ENCODE measurements around the gene GLRX3. TPM values are rescaled to one million over a fixed set of nuclear protein-coding genes. Genes with fewer than 3 reads are reported as not detected.

GLRX3 gene
- total RNA-seq, 1 experiment from 2014 or later = 135 TPM

DNA sequence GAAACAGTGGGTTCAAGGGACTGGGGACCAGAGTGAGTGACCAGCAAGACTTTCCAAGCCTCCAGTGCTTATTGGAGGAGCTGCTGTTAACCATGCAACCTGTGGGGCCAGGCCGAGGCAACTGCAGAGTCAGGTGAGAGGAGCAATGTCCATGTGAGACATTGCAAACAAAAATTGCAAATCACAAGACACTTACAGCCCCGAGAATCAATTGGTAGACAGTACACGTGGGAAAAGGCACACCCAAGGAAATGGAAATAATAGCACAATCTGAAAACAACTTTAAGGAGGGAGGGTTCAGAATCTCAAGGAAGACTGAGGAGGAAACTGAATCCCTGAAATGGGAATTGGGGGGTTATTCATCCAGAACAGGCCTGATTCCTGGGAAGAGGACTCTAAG lies 72.6 kb downstream of the GLRX3 start:
- no peak for DNase-seq (ENCODE audit: low read depth)

- no peak for DNase-seq (ENCODE audit: low read depth)
Measured at GRCh38 chr10:130212746-130213145, 76.6 kb downstream of the GLRX3 start.

DNA sequence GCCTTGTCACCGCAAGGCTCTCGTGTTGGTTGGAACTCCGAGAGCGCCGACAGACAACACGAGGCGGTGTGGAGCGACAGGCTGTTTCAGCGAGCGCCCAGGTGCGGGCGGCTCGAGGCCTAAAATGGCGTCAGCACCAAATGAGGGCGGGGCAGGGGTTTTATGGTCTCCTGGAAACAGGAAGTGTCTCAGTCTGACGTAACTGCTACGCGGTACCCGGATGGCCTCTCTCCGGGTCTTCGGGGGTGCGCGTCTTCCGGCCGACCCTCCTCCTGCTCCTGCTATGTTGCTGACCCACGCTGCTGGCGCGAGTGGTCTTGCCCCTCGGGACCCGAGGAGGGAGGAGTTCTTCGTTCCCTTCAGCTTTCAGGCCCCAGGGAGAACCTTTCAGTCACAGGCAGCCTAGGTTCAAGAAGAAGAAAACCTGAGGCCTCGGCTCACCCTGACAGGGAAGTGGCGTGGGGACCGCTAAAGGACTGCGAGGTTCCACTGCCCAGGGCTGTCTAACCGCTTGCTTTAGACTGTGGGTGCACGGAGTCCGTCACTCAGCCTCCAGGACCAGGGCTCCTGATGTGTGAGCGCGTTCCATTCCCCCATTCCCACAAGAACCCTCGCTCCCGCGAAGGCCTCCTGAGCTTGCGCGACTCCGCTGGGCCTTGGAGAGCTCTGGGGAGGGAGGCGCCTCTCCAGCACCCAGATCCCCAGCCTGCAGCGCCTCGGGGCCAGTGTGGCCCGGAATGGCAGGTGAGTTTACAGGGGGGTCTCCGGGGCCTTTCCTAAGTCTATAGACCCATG lies 77.3 kb downstream of the GLRX3 start:
- no peak for DNase-seq (ENCODE audit: low read depth)

DNA sequence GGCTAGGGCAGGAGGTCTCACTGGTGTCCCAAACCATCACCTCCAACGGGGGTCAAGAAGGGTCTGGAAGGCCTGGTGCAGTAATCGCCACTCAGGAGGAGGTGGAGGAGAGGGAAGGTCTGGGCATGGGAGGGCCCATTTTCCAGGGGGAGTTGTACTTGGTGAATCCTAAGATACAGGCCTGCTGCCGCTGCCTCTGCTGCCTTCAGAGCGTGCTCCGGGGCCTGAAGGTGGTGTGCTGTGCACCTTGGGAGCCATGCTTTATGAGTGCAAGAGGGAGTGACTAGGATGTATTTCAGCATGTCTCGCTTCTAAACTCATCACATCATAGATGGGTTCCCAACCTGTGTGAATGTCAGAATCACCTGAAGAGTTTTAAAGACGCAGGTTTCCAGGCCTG lies 78.2 kb downstream of the GLRX3 start:
- no peak for DNase-seq (ENCODE audit: low read depth)

DNA sequence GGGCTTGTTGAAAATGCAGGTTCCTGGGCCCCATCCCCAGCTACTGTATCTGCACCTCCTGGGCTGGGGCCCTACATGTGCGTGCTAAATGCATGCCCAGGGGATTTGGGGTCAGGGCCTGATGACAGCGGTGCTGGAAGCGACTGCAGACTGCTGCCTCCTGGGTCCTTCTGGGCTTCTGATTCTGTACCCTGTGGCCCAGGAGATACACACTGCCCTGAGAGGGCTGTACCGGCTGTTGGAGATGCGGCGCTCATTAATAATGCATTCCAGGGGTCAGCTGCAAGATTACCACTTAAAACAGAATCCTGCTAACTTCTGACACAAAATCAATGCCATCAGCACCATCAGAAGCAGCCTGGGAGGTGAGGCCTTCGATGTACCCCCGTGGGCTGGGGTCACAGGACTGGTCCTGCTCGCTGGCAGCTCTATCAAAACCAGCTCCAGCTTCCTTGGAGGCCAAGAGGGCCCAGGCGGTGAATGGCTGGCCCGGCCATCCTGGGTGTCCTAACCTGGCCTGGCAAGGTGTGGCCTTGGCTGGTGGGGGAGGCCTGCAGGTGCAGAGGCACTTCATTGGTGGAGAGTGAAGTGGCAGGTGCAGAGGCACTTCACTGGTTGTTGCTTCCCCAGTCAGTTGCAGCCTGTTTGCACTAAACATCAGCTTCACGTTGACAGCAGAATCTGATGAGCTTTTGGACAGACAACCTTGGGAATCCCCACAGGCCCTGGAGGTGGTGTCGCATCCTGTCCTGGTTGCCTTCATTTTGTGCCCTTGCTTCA lies 79.2 kb downstream of the GLRX3 start:
- no peak for DNase-seq (ENCODE audit: low read depth)

- DNase-seq (ENCODE audit: low read depth) = no peak
Measured at GRCh38 chr10:130215931-130216231, 79.7 kb downstream of the GLRX3 start.

DNA sequence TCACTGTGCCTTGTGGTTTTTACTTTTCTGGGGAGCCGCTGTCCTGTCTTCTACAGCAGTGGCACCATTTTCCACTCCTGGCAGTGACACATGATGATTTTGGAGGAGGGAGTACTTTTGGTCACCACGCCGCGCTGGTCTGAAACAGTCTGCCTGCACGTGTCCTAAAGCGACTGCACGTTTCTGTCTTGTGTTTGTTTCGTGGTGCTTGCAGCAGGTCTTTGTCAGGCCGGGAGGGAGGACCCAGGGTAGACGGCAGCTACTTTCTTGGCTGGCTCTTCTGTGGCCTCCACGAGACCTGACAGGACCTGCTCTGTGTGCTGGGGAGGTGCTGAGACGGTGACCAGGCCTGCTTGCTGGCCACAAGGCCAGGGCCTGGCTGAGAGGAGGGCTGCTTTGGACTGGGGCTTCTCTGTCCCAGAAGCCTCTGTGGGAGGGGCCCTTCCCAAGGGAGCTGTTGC lies 82.0 kb downstream of the GLRX3 start:
- no peak for DNase-seq (ENCODE audit: low read depth)

GRCh38 chr10:130218936-130219335 lies 82.7 kb downstream of the GLRX3 start:
- DNase-seq (ENCODE audit: low read depth) = no peak

DNA sequence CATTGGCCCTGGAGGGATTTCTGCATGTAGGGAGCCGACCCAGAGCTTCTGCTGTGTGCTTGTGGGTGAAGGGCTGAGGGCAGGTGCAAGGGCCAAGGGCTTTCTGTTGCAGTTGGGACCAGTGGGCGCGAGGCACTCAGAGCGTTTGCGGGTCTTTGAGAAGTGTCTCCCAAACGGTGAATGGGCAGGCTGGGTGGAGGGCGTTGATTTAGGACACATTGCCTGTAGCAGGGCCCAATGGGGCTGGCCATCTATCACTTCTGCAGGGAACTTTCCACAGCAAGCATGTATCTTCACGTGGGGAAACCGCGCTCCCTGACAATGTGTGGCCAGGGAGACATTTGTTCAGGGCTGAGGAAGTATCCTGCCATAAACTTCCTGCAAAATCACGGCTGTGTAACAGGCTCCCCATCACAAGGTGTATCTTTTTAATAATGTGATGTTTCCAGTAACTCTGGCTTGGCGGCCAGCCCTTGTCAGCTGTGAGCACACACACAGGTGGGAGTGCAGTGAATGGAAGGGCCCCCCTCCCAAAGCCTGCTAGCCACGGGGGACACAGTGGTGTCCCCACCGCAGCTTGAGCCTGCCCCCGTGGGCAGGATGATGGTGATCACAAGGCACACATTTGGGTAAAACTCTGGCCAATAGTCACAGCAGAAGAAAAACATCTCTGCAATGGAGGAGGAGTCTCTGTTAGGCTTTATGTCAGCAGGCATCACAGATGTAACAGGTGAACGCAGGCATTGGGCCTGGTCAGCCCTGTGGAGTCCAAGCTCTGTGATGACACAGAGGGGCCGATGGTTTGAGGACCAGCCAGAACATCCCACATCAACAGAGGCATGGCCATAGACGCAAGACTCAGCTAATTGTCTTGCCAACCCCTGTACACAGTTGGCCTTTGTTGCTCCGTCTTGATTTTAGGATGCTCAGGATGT lies 84.3 kb downstream of the GLRX3 start:
- DNase-seq (ENCODE audit: low read depth) = no peak

DNA sequence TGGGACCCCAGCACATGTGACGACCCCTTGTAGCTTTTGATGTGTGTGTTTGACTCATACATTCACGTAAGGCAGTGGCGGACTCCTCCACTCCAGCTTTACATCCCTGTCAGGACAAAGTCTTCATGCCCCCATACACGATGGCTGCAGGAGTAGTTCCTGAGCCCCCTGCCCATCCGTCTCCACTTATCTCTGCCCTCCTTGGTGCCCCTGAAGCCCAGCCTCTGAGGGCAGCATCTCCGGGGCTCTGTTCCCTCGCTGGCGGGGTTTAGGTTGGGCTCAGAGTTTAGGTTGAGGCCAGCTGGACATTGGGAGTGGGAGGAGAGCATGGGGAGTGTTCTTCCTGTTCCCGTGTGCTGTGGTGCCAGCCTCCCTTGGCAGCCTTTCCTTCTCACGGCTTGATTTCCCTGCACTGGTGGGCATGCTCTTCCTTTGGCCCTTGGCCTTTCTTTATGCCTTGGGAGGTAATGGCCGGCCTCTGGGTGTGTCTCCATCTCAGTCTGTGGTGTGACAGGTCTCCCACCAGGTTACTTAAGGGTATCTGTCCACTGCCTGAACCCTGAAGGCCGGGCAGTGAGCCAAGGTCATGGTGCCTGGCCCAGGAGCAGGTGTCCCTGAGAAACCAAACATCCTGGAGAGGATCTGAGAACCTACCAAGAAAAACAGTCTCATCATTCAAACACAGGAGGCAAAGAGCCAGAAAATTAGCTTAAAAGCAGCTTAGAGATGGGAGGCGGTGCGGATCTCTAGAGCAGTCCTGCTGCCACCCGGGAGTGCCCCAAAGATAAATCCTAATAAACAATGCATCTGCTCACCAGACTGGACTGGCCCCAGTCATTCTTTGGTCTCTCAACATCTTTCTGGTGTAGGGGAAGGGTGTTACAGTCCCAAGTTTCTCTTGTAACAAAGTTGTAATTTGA lies 85.5 kb downstream of the GLRX3 start:
- no peak for DNase-seq (ENCODE audit: low read depth)

DNA sequence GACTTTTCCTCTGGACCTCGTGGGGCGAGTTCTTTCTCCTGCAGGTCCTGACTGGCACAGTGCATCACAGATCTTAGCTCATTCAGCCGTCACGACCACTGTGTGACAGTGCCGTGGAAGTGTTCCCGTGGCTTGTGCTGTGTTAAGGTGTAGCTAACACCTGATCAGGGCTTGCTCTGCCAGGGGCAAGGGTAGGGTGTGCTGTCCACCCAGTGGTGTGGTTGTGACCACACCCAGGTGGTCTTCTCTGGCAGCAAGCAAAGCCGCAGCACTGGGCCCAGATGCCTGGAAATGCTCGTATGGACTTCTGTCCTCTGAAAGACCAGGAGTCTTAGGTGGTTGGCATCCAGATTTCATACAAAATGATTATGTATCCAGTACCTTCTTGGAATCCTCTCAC lies 86.2 kb downstream of the GLRX3 start:
- no peak for DNase-seq (ENCODE audit: low read depth)

DNA sequence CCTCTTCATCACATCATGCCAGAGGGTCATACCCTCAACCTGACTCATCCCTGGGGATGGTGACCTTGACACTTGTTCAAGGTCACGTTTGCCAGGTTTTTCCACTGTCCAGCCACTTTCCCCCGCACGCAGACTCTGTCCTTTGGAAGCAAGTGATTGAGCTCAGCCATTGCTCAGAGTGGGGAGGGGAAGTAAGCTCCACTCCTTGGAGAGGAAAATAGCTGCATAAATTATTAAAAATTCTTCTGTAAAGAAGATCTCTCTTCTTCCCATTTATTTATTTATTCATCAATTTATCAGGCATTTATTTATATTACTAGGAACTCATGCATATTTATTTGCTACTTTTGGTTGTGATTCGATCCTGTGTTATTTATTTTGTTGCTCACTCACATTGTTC lies 88.0 kb downstream of the GLRX3 start:
- no peak for DNase-seq (ENCODE audit: low read depth)

DNA sequence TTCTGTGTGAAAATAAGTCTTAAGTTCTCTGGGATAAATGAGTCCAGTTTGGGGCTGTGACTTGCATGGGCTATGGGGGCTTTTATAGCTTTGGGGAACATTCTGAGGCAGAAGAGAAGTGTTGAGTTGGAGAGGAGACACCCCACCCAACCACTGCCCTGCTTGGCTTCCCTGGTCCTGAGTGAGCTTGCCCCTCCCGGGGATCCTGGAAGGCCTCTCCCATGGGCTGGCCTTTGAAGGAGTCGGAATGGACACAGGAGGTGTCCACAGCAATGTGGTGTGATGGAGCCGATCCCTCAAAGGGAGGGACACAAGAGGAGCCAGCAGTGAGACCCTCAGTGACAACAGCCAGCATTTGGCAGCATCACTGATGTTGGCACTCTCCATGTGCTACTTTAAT lies 89.8 kb downstream of the GLRX3 start:
- DNase-seq (ENCODE audit: low read depth) = no peak

GRCh38 chr10:130227883-130228282 lies 91.7 kb downstream of the GLRX3 start:
- no peak for DNase-seq (ENCODE audit: low read depth)

Other genes with a start within 250 kb of the GLRX3 start
- 2.5 and 3.0 TPM in 2 replicates for gene EBF3, start 172.1 kb upstream of the GLRX3 start, total RNA-seq (2014; rRNA removed; shearing (Covaris generic))
- gene C10orf143, start 25.6 kb upstream of the GLRX3 start, total RNA-seq (2014; rRNA removed; shearing (Covaris generic)) = 0.24 TPM in 1 of 2 replicates, not detected in the other